Glutamatergic neuron (in vitro differentiated cells): ENCODE measurements around the gene GAB2. TPM values are rescaled to one million over a fixed set of nuclear protein-coding genes. Genes with fewer than 3 reads are reported as not detected.
"Not testable (repeated sequence)": the region's sequence is repeated elsewhere in the genome, so short reads cannot be mapped to it uniquely, and the experiment has no call there.

Experiments used
- DNase-seq: peaks from one replicate; pipeline ENCODE4 v3.0.0; 2022
- H3K27ac Mint-ChIP-seq: one replicate; pipeline ENCODE4 v1.8.0; 2020; ENCODE audit warnings: mild to moderate bottlenecking, mixed read lengths, inconsistent platforms; ENCODE audit not compliant: unreplicated experiment
- H3K27me3 Mint-ChIP-seq: one replicate; pipeline ENCODE4 v1.8.0; 2020; ENCODE audit warnings: mild to moderate bottlenecking, moderate library complexity, mixed read lengths, inconsistent platforms; ENCODE audit not compliant: unreplicated experiment
- H3K36me3 Mint-ChIP-seq: one replicate; pipeline ENCODE4 v1.8.0; 2020; ENCODE audit warnings: mild to moderate bottlenecking, mixed read lengths, inconsistent platforms; ENCODE audit not compliant: unreplicated experiment
- H3K4me1 Mint-ChIP-seq: one replicate; pipeline ENCODE4 v1.8.0; 2020; ENCODE audit warnings: mild to moderate bottlenecking, low read depth, mixed read lengths, inconsistent platforms; ENCODE audit not compliant: unreplicated experiment
- H3K4me3 Mint-ChIP-seq: one replicate; pipeline ENCODE4 v1.8.0; 2020; ENCODE audit warnings: mild to moderate bottlenecking, mixed read lengths, inconsistent platforms; ENCODE audit not compliant: unreplicated experiment
- H3K9me3 Mint-ChIP-seq: one replicate; pipeline ENCODE4 v1.8.0; 2020; ENCODE audit warnings: mild to moderate bottlenecking, moderate library complexity, mixed read lengths, inconsistent platforms; ENCODE audit not compliant: unreplicated experiment
- CTCF ChIP-seq: fragments of 200-600 bp; sonication (generic); IDR thresholded peaks from one replicate; pipeline ENCODE4 v1.5.0; 2021; ENCODE audit not compliant: partially characterized antibody, unreplicated experiment
- total RNA-seq: library from RNA; stranded (reverse); fragmentation: NEBNext Ultra II Directional; extraction: Animal tissue kit (Norgen Biotek cat#: 25700); gene quantifications from one replicate; pipeline ENCODE4 v1.2.1, GENCODE V29; 2021; ENCODE audit not compliant: unreplicated experiment

Gene GAB2
- total RNA-seq, 1 donor from 2014 or later = 87.9 TPM

GRCh38 chr11:78295991-78296930 is 121.4 kb downstream of the GAB2 start:
- Mint-ChIP-seq H3K36me3 (no peaks in the 10 kb centered on the region), H3K27ac (peak overlapping the region; percentile 94), H3K9me3 (peaks cover 13% of the 10 kb centered on the region), H3K27me3 (peaks cover 2% of the 10 kb centered on the region), H3K4me1 (peaks cover 46% of the 10 kb centered on the region), H3K4me3 (peak overlapping the region; percentile 71)
- TF ChIP-seq CTCF = no peak
- DNase-seq = peak; percentile 50

GRCh38 chr11:78295347-78295746 is 122.3 kb downstream of the GAB2 start:
- TF ChIP-seq CTCF = no peak
- Mint-ChIP-seq H3K36me3 (peaks cover 5% of the 10 kb centered on the region), H3K4me1 (peaks cover 46% of the 10 kb centered on the region), H3K9me3 (peaks cover 13% of the 10 kb centered on the region), H3K4me3 (peak overlapping the region; percentile 71), H3K27ac (peak overlapping the region; percentile 94), H3K27me3 (peaks cover 2% of the 10 kb centered on the region)
- DNase-seq = no peak

GRCh38 chr11:78294100-78294499 is 123.5 kb downstream of the GAB2 start:
- Mint-ChIP-seq H3K4me1 (peaks cover 36% of the 10 kb centered on the region), H3K9me3 (peaks cover 13% of the 10 kb centered on the region), H3K36me3 (peaks cover 13% of the 10 kb centered on the region)
- H3K27me3 Mint-ChIP-seq, H3K27ac Mint-ChIP-seq, H3K4me3 Mint-ChIP-seq, DNase-seq: not testable (repeated sequence)

GRCh38 chr11:78293536-78293935 is 124.1 kb downstream of the GAB2 start:
- Mint-ChIP-seq H3K4me3 (no peak overlapping the region), H3K27ac (no peak overlapping the region), H3K9me3 (peaks cover 13% of the 10 kb centered on the region), H3K36me3 (peaks cover 16% of the 10 kb centered on the region), H3K4me1 (peaks cover 32% of the 10 kb centered on the region), H3K27me3 (peaks cover 2% of the 10 kb centered on the region)
- DNase-seq = no peak
- no peak for TF ChIP-seq CTCF

GRCh38 chr11:78292109-78292803 is 125.4 kb downstream of the GAB2 start:
- Mint-ChIP-seq H3K36me3 (peaks cover 19% of the 10 kb centered on the region), H3K4me3 (no peak overlapping the region), H3K27ac (no peak overlapping the region), H3K27me3 (peaks cover 2% of the 10 kb centered on the region), H3K4me1 (peaks cover 24% of the 10 kb centered on the region), H3K9me3 (peaks cover 13% of the 10 kb centered on the region)
- no peak for DNase-seq
- no peak for TF ChIP-seq CTCF
